ENCODE results near the gene APOB. TPM values are rescaled to one million over a fixed set of nuclear protein-coding genes. Genes with fewer than 3 reads are reported as not detected.

APOB gene
- total RNA-seq, 1 experiment from 2014 or later = not detected

- Histone ChIP-seq H3K4me3 (ENCODE audit: low read depth, low read length, poor library complexity, severe bottlenecking) (no peak overlapping the region), H3K9me3 (ENCODE audit: low read depth, low read length, poor library complexity, severe bottlenecking) (no peaks in the 10 kb centered on the region), H3K27ac (ENCODE audit: low read depth, low read length, poor library complexity, severe bottlenecking) (no peak overlapping the region), H3K27me3 (replicated peaks; ENCODE audit: insufficient read depth, low read depth, low read length, poor library complexity) (peaks cover 32% of the 10 kb centered on the region), H3K36me3 (ENCODE audit: insufficient read depth, low read length, poor library complexity, severe bottlenecking) (no peaks in the 10 kb centered on the region), H3K4me1 (ENCODE audit: insufficient read depth, low read length, poor library complexity, severe bottlenecking) (no peaks in the 10 kb centered on the region)
- TF ChIP-seq CTCF (conservative IDR thresholded peaks at IDR 0.05; ENCODE audit: low read depth, low read length) = no peak
- no peak for TF ChIP-seq EZH2 (IDR thresholded peaks at IDR 0.05; ENCODE audit: borderline replicate concordance, low read depth, low read length, poor library complexity, severe bottlenecking)
- CTCF ChIA-PET = interaction anchor here (0.6 to 0.7 kb wide), 2 partner anchors 9 to 10 kb away, joined by 3 read pairs; no protein-coding TSS in a partner anchor
- intact Hi-C loops (cut with micrococcal nuclease; ENCODE audit: unreplicated experiment) = no loop called here
- POLR2A ChIA-PET (ENCODE audit: low non-redundant PET) = no interaction called here
- no peak for DNase-seq (ENCODE audit: low spot score)
- BruUV-seq (replicated peaks) = no TSS peak
Measured at GRCh38 chr2:20972792-20973565, 70.9 kb downstream of the APOB start.

GRCh38 chr2:20972110-20972509 lies 71.8 kb downstream of the APOB start:
- Histone ChIP-seq H3K27me3 (replicated peaks; ENCODE audit: insufficient read depth, low read depth, low read length, poor library complexity) (peaks cover 39% of the 10 kb centered on the region), H3K9me3 (ENCODE audit: low read depth, low read length, poor library complexity, severe bottlenecking) (no peaks in the 10 kb centered on the region), H3K4me1 (ENCODE audit: insufficient read depth, low read length, poor library complexity, severe bottlenecking) (no peaks in the 10 kb centered on the region), H3K36me3 (ENCODE audit: insufficient read depth, low read length, poor library complexity, severe bottlenecking) (no peaks in the 10 kb centered on the region), H3K4me3 (ENCODE audit: low read depth, low read length, poor library complexity, severe bottlenecking) (no peak overlapping the region), H3K27ac (ENCODE audit: low read depth, low read length, poor library complexity, severe bottlenecking) (no peak overlapping the region)
- intact Hi-C loops (cut with micrococcal nuclease; ENCODE audit: unreplicated experiment) = no loop called here
- BruUV-seq (replicated peaks) = no TSS peak
- POLR2A ChIA-PET (ENCODE audit: low non-redundant PET) = no interaction called here
- TF ChIP-seq CTCF (conservative IDR thresholded peaks at IDR 0.05; ENCODE audit: low read depth, low read length) (no peak), EZH2 (IDR thresholded peaks at IDR 0.05; ENCODE audit: borderline replicate concordance, low read depth, low read length, poor library complexity, severe bottlenecking) (no peak)
- DNase-seq (ENCODE audit: low spot score) = no peak
- CTCF ChIA-PET = no interaction called here

GRCh38 chr2:20970068-20970467 lies 73.8 kb downstream of the APOB start:
- Histone ChIP-seq H3K4me1 (ENCODE audit: insufficient read depth, low read length, poor library complexity, severe bottlenecking) (no peaks in the 10 kb centered on the region), H3K27ac (ENCODE audit: low read depth, low read length, poor library complexity, severe bottlenecking) (no peak overlapping the region), H3K27me3 (replicated peaks; ENCODE audit: insufficient read depth, low read depth, low read length, poor library complexity) (peaks cover 52% of the 10 kb centered on the region), H3K4me3 (ENCODE audit: low read depth, low read length, poor library complexity, severe bottlenecking) (no peak overlapping the region), H3K9me3 (ENCODE audit: low read depth, low read length, poor library complexity, severe bottlenecking) (no peaks in the 10 kb centered on the region), H3K36me3 (ENCODE audit: insufficient read depth, low read length, poor library complexity, severe bottlenecking) (no peaks in the 10 kb centered on the region)
- DNase-seq (ENCODE audit: low spot score) = no peak
- intact Hi-C loops (cut with micrococcal nuclease; ENCODE audit: unreplicated experiment) = no loop called here
- BruUV-seq (replicated peaks) = no TSS peak
- CTCF ChIA-PET = no interaction called here
- POLR2A ChIA-PET (ENCODE audit: low non-redundant PET) = no interaction called here
- TF ChIP-seq CTCF (conservative IDR thresholded peaks at IDR 0.05; ENCODE audit: low read depth, low read length) = no peak
- no peak for TF ChIP-seq EZH2 (IDR thresholded peaks at IDR 0.05; ENCODE audit: borderline replicate concordance, low read depth, low read length, poor library complexity, severe bottlenecking)
